NCI-H446 (cell line): ENCODE measurements around the gene QSOX2.

ENCODE experiments used
- DNase-seq, 2 experiments: peaks; one replicate each; lab custom pipeline; 2025; lab: John Stamatoyannopoulos, UW

The QSOX2 gene

GRCh38 chr9:136190237-136190601 lies 55.4 kb downstream of the QSOX2 start:
- DNase-seq, result no peak

- DNase-seq, result no peak
These were observed 56.0 kb downstream of the QSOX2 start for GRCh38 chr9:136189394-136190236.

DNA sequence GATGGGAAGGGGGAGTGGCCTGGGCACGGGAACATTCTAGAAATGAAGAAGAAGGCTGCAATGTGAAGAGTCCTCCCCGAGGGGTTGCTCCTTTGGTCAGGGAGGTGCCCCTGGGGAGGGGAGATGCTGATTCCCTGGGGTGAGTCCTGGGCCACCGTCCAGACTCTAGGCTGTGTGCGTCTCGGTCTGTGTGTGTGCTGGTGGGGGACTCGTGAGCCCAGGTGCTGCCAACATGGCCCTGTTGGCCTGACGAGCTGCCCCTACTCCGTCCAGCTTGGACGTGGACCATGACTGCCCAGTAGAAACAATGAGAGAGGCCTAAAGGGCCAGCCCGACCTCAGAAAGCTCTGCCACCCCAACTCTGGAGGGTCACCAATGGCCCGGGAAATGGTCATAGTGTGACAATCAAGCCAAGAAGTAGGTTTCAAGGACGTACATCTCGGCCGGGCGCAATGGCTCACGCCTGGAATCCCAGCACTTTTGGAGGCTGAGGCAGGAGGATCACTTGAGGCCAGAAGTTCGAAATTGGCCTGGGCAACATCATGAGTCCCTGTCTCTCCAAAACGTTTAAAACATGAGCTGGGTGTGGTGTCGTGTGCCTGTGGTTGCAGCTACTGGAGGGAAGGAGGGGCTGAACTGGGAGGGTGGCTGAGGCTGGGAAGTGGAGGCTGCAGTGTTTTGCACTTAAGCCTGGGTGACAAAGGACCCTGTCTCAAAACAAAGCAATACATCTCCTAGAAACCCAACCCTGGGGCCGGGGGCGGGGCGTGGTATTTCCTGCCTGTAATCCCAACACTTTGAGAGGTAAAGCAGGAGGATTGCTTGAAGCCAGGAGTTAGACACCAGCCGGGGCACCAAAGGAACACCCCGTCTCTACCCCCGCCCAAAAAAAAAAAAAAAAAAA lies 57.7 kb downstream of the QSOX2 start:
- no peak for DNase-seq

GRCh38 chr9:136187197-136187596 lies 58.4 kb downstream of the QSOX2 start:
- DNase-seq, result no peak

DNA sequence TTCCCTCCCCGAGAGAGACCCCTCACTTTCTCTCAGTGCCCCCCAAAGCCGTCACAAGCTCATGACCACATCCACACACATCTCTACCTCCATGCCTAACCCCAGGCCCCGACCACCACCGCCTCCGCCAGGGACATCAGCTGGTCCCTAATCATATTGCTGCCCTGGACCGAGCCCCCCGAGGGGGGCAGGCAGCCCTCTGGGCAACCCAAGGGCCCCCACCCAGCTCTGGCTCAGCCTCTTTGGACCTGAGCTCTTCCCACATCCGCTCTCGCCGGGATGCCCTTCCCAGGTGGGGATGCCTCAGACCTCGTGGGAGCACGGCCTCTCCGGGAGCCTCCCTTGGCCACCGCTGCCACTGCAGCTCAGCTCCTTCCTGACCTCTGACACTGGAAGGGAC lies 59.2 kb downstream of the QSOX2 start:
- no peak for DNase-seq

- no peak for DNase-seq
These were observed 59.8 kb downstream of the QSOX2 start for GRCh38 chr9:136185596-136186366.

DNA sequence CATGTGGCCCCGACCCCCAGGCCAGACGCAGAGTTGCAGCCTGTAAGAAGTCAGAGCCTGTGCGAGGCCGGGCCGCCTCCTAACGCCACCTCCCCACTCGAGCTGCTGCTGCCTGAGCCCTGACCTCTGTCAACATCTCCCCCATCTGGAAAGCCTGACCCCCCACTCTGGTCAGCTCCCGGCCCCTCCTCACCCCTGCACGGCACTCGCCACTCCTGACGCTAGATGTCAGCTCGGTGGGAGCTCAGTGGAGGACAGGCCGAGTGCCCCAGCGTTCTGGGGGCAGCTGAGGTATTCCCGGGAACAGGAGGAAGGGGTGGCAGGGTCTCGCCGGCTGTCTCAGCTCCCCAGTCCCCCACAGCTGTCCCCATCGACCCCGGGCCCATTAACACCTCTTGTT lies 60.5 kb downstream of the QSOX2 start:
- DNase-seq, result no peak

GRCh38 chr9:136182850-136183422 lies 62.7 kb downstream of the QSOX2 start:
- DNase-seq, result no peak

DNA sequence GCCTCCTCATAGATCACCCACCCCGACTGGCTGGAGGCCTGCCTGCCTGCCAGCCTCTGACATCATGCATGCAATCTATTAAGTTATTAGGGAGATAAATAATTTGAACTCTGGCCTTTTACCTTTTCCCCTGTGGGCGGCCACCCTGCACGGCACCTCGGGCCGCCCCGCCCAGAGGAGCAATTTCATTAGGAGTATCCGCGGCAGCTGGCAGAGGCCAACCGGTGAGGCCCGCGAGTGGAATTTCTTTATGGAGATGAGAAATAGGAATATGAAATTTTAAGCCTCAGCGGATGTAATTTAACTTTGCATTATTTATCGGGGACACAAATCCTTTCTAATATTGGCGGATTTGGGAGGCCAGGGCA lies 63.2 kb downstream of the QSOX2 start:
- no peak for DNase-seq

DNA sequence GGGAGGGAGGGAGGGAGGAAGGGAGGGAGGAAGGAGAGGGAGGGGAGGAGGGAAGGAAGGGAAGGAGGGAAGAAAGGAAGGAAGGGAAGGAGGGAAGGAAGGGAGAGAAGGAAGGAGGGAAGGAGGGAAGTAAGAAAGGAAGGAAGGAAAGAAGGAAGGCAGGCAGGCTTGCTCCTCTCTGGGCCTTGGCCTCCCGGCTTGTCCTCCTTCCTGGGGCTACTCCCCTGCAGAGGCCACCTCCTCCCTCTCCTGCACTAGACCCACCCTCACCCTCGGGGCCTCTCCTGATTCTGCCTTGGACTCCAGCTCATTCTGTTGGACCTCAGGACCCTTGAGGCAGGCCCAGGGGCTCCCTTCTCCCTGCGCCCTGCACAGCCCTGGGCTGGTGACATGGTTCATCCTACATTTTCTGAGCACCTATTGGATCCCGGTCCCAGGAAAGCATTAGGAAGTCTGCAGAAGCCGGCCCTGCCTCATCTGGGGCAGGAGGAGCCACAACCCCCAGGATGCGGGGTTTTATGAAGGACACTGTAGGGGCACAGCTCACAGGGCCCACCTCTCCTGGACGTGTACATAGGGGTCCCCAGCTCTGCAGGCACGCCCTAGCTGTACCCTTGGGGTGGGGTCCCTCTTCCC lies 63.7 kb downstream of the QSOX2 start:
- DNase-seq, result no peak

GRCh38 chr9:136180586-136180985 lies 65.0 kb downstream of the QSOX2 start:
- DNase-seq, result no peak

DNA sequence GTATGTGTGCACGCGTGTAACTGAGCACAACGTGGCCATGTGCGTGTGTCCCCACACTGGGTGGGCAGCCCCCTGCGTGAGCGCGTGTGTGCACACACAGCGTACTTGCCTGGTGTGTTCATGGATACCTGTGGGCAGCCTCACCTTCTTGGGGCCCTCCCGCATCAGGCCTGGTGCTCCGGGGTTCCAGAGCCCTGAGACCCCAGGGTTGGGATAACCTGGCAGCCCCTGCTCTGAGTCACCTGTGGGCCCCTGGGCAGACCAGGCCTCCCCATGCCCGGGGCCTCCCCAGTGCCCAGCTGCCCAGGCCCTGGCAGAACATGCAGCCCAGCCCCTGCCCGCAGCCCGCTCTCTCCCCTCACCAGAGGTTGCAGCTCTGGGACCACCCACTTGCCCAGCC lies 65.9 kb downstream of the QSOX2 start:
- DNase-seq, result no peak

DNA sequence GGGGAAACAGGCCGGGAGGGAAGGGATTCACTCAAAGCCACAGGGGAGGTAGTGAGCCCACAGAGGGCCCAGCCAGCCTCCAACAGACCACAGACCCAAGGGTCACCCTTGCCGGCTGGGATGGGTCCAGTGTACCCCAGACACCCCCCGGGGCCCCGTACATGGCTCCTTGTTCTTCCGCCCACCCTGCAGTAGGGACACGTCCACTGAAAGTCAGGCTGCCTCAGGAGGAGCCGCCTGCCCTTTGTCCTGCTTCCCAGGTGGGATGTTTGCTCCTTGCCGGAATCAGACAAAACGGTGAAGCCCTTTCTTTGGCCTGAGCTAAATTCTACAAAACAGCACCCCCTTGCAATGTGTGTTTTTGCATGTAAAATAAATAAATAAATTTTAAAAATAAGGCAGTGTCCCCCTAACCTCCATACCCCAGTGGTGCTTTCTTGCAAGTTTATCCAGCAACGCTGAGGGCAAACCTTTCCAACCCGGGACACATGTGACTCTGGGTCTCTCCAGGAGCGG lies 66.5 kb downstream of the QSOX2 start:
- no peak for DNase-seq

DNA sequence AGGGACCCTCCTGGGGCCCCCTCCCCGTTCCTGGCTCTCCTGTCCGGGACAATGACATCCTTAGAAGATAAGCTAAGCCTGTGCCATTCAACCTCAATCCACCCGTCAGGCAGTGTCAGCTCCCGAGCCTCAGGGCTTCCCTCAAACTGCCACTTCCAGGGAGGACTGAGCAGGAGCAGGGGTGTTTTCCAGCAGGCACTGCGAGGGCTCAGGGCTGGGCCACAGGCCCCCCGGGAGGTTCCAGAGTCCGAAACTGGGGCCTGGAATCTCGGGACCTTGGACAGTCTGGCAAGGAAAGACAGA lies 66.9 kb downstream of the QSOX2 start:
- DNase-seq, result no peak

DNA sequence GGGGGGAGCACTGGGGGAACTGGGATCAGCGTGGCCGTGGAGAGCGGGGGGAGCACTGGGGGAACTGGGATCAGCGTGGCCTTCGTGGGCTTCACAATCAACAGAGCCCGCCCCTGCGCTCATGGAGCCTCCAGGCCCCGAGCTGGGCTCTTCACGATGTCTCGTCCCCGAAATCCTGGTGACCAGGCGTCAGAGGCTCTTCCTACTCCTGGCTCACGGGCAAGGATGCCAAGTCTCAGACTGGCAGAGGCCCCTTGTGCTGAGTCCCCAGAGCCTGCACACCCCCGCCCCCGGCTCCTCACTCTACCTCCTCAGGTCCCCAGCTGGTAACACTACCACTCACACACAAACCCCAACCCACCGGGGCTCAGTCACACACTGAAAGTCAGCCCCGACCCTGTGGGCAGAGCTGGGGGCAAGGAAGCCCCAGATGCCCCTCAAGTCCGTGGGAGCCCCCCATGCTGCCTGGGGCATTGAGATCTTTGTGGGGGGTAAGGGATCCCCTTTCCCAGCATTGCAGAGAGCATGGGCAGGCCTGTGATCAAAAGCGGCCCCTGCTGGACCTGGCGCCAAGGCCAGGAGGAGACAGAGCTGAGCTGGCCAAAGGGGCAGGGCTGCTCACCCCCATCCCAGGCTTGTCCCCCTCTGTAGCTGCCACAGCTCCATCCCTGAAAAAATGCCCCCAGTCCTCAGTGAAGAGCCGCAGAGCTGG lies 67.4 kb downstream of the QSOX2 start:
- DNase-seq, result no peak

- DNase-seq, result no peak
These were observed 68.4 kb downstream of the QSOX2 start for GRCh38 chr9:136177224-136177623.

DNA sequence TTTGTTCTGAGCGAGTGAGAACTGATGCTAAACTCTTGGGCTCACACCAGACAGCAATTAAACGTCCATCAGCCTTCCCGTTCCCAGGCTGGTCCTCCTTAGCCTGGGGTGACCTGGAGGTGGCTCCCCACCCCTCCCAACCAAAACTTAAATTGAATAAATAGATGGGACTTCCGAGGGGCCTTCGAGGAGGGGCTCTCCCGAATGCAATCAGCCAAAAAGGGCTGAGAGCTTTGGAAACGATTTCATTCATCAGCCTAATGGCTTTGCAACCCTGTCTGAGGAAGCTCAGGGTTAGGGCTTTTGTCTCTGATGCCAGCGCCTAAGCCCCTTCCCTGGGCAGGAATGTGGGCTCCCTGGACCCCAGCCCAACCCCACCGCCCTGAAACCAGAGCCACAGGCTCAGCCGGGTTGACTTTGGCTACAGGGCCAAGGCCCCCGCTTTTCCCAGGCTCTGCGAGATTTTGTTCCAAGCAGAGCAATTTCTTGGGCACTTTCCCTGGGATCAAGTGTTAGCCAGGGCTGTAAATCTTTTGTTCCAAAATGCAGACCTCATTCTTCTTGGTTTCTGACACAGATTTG lies 69.9 kb downstream of the QSOX2 start:
- DNase-seq, result no peak

GRCh38 chr9:136174779-136175615 lies 70.6 kb downstream of the QSOX2 start:
- DNase-seq, result no peak

- no peak for DNase-seq
These were observed 71.8 kb downstream of the QSOX2 start for GRCh38 chr9:136173648-136174290.
